ENCODE results near the gene SPG7. TPM values are rescaled to one million over a fixed set of nuclear protein-coding genes. Genes with fewer than 3 reads are reported as not detected.

The SPG7 gene
- total RNA-seq, 1 experiment from 2014 or later: 160 TPM

DNA sequence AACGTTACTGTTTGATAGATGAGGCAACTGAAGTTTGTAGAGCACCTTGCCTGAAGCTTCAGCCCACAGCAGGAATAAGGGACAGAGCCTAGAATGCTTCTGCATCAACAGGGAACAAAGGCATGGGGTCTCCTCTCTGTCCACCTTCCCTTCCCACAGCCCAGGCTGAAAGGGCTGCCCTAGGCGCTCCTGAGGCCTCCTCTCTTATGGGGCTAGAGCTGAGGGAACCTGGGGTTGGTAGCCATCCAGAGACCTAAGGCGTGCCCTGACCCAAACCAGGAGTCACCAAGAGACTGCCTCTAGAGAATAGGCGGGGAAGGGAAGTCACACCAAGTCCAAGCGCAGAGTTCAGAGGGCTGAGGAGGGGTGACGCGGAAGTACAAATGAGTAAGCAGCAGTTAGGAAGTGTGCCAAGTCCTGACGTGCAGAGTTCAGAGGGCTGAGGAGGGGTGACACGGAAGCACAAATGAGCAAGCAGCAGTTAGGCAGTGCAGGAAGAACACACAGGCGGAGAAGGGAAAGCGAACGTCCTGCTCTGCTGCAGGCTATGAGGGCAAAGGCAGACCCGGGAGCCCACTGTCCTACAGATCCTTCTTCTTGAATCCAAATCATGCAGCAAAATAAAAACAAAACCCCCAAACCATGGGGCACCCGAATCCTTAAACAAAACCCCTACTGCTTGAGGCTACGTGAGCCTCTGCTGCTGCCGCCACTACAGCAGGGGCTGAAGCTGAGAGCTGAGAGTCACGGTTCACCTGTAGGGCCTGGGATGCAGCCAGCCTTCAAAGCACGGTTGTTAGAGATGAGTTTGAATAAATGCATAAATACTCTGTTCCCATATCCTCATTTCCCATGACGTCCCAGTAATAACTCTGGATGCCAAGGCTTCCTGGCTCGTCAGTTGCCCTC is 2.7 kb upstream of the SPG7 start:
- Histone ChIP-seq H3K4me3 (peak overlapping the region; percentile 40; the same call in 1 of the 2 replicates), H3K36me3 (ENCODE audit: low read depth) (peaks cover 2% of the 10 kb centered on the region; the same call in 1 of the 2 replicates), H4K20me1 (ENCODE audit: insufficient read depth) (peaks cover 9% of the 10 kb centered on the region), H3K4me2 (peak overlapping the region; percentile 77), H3K27ac (peak overlapping the region; percentile 74), H3K79me2 (ENCODE audit: low read depth) (peaks cover 47% of the 10 kb centered on the region), H3K4me1 (replicated peaks; ENCODE audit: insufficient read depth) (peaks cover 59% of the 10 kb centered on the region), H2AFZ (0 out of 2 replicates have a peak overlapping the region, but pooled peaks have one; percentile 0), H3K9me3 (ENCODE audit: insufficient read depth, low read depth) (no peaks in the 10 kb centered on the region), H3K9me2 (ENCODE audit: insufficient read depth) (no peaks in the 10 kb centered on the region), H3F3A (ENCODE audit: insufficient read depth, low read depth) (peaks cover 55% of the 10 kb centered on the region), H3K27me3 (ENCODE audit: insufficient read depth, low read depth) (no peaks in the 10 kb centered on the region)
- TF ChIP-seq CTCF (conservative IDR thresholded peaks at IDR 0.05) (no peak), EZH2 (IDR thresholded peaks at IDR 0.05; ENCODE audit: low read depth) (no peak)
- intact Hi-C loops (cut with micrococcal nuclease; ENCODE audit: unreplicated experiment): loop anchor here (5.0 kb wide), 1 partner anchor 57 kb away; the partner anchor contains the start of gene RPL13
- peak; percentile 89 to 93 for DNase-seq
- CTCF ChIA-PET: no interaction called here
- POLR2A ChIA-PET (ENCODE audit: unreplicated experiment): no interaction called here
- no TSS peak for BruUV-seq (replicated peaks)

- Histone ChIP-seq H3K79me2 (ENCODE audit: low read depth) (peaks cover 54% of the 10 kb centered on the region), H3K4me1 (replicated peaks; ENCODE audit: insufficient read depth) (peaks cover 59% of the 10 kb centered on the region), H4K20me1 (ENCODE audit: insufficient read depth) (peaks cover 13% of the 10 kb centered on the region), H3K4me3 (peak overlapping the region; percentile 40; the same call in 1 of the 2 replicates), H3K27ac (peak overlapping the region; percentile 74), H3K9me2 (ENCODE audit: insufficient read depth) (no peaks in the 10 kb centered on the region), H3K9me3 (ENCODE audit: insufficient read depth, low read depth) (no peaks in the 10 kb centered on the region), H2AFZ (no peak overlapping the region), H3K4me2 (peak overlapping the region; percentile 77), H3F3A (ENCODE audit: insufficient read depth, low read depth) (peaks cover 60% of the 10 kb centered on the region), H3K27me3 (ENCODE audit: insufficient read depth, low read depth) (no peaks in the 10 kb centered on the region), H3K36me3 (ENCODE audit: low read depth) (peaks cover 8% of the 10 kb centered on the region)
- ChIA-PET CTCF (no interaction called here), POLR2A (ENCODE audit: unreplicated experiment) (no interaction called here)
- DNase-seq: no peak
- BruUV-seq (replicated peaks): no TSS peak
- TF ChIP-seq EZH2 (IDR thresholded peaks at IDR 0.05; ENCODE audit: low read depth) (no peak), CTCF (conservative IDR thresholded peaks at IDR 0.05) (no peak)
- intact Hi-C loops (cut with micrococcal nuclease; ENCODE audit: unreplicated experiment): loop anchor here (5.0 kb wide), 1 partner anchor 56 kb away; the partner anchor contains the start of gene RPL13
Observed at GRCh38 chr16:89506113-89506504, 2.1 kb upstream of the SPG7 start.

GRCh38 chr16:89506791-89507191 is 1.4 kb upstream of the SPG7 start:
- H3K36me3 ChIP-seq (ENCODE audit: low read depth): peaks cover 8% of the 10 kb centered on the region
- POLR2A ChIA-PET (ENCODE audit: unreplicated experiment): interaction anchor here (0.6 kb wide), 2 partner anchors 26 to 37 kb away, joined by 3 to 4 read pairs; no protein-coding TSS in a partner anchor
- peak overlapping the region; percentile 81; the same call in 1 of the 2 replicates for H2AFZ ChIP-seq
- peaks cover 57% of the 10 kb centered on the region for H3K79me2 ChIP-seq (ENCODE audit: low read depth)
- no peaks in the 10 kb centered on the region for H3K9me2 ChIP-seq (ENCODE audit: insufficient read depth)
- H4K20me1 ChIP-seq (ENCODE audit: insufficient read depth): peaks cover 13% of the 10 kb centered on the region
- BruUV-seq (replicated peaks): TSS peak; percentile 53
- DNase-seq: no peak
- peaks cover 58% of the 10 kb centered on the region for H3K4me1 ChIP-seq (replicated peaks; ENCODE audit: insufficient read depth)
- no peak for TF ChIP-seq EZH2 (IDR thresholded peaks at IDR 0.05; ENCODE audit: low read depth)
- no peak for TF ChIP-seq CTCF (conservative IDR thresholded peaks at IDR 0.05)
- intact Hi-C loops (cut with micrococcal nuclease; ENCODE audit: unreplicated experiment): loop anchor here (5.0 kb wide), 1 partner anchor 56 kb away; the partner anchor contains the start of gene RPL13
- H3F3A ChIP-seq (ENCODE audit: insufficient read depth, low read depth): peaks cover 54% of the 10 kb centered on the region
- H3K4me3 ChIP-seq: peak overlapping the region; percentile 84; the same call in 1 of the 2 replicates
- no peaks in the 10 kb centered on the region for H3K27me3 ChIP-seq (ENCODE audit: insufficient read depth, low read depth)
- no peaks in the 10 kb centered on the region for H3K9me3 ChIP-seq (ENCODE audit: insufficient read depth, low read depth)
- CTCF ChIA-PET: no interaction called here
- peak overlapping the region; percentile 74 for H3K27ac ChIP-seq
- H3K4me2 ChIP-seq: peak overlapping the region; percentile 100

All from PC-9 (cell line).